Tongue (tissue), 2 donors: ENCODE measurements around the gene TNN. TPM values are rescaled to one million over a fixed set of nuclear protein-coding genes. Genes with fewer than 3 reads are reported as not detected.

Experiments
- DNase-seq: peaks from one replicate; pipeline ENCODE4 v3.0.0-alpha.2; 2015
- total RNA-seq: library from RNA; depleted of rRNA; stranded (reverse); fragments of >200 nt; gene quantifications from one replicate; pipeline ENCODE4 v1.2.3, GENCODE V29; 2014

The TNN gene
- total RNA-seq, 1 donor from 2014 or later: 54.2 TPM

- no peak for DNase-seq
Observed at GRCh38 chr1:175116210-175116798, 48.7 kb downstream of the TNN start.

- no peak for DNase-seq
Observed at GRCh38 chr1:175116903-175117302, 49.3 kb downstream of the TNN start.

- no peak for DNase-seq
Observed at GRCh38 chr1:175118375-175119367, 51.0 kb downstream of the TNN start.

GRCh38 chr1:175120511-175120910 lies 52.9 kb downstream of the TNN start:
- peak; percentile 13 for DNase-seq

- no peak for DNase-seq
Observed at GRCh38 chr1:175124861-175125260, 57.2 kb downstream of the TNN start.

GRCh38 chr1:175126347-175126746 lies 58.7 kb downstream of the TNN start:
- no peak for DNase-seq

- no peak for DNase-seq
Observed at GRCh38 chr1:175127565-175127964, 59.9 kb downstream of the TNN start.

GRCh38 chr1:175128523-175128922 lies 60.9 kb downstream of the TNN start:
- DNase-seq: no peak

GRCh38 chr1:175129182-175129581 lies 61.5 kb downstream of the TNN start:
- DNase-seq: peak; percentile 84

GRCh38 chr1:175129644-175129996 lies 62.0 kb downstream of the TNN start:
- DNase-seq: no peak

- peak; percentile 57 for DNase-seq
Observed at GRCh38 chr1:175129997-175130648, 62.5 kb downstream of the TNN start.

- no peak for DNase-seq
Observed at GRCh38 chr1:175130649-175131045, 63.0 kb downstream of the TNN start.

- peak; percentile 26 for DNase-seq
Observed at GRCh38 chr1:175131095-175131494, 63.5 kb downstream of the TNN start.

- no peak for DNase-seq
Observed at GRCh38 chr1:175132436-175132835, 64.8 kb downstream of the TNN start.

- DNase-seq: peak; percentile 35
Observed at GRCh38 chr1:175133673-175134435, 66.2 kb downstream of the TNN start.

- no peak for DNase-seq
Observed at GRCh38 chr1:175134500-175134899, 66.9 kb downstream of the TNN start.

- no peak for DNase-seq
Observed at GRCh38 chr1:175136246-175136645, 68.6 kb downstream of the TNN start.

- DNase-seq: no peak
Observed at GRCh38 chr1:175137369-175137768, 69.7 kb downstream of the TNN start.

GRCh38 chr1:175138579-175138978 lies 70.9 kb downstream of the TNN start:
- DNase-seq: no peak

- DNase-seq: no peak
Observed at GRCh38 chr1:175145899-175146528, 78.4 kb downstream of the TNN start.

- peak; percentile 80 for DNase-seq
Observed at GRCh38 chr1:175146529-175147213, 79.0 kb downstream of the TNN start.
